ENCODE measurements around the gene MRPL41. TPM values are rescaled to one million over a fixed set of nuclear protein-coding genes. Genes with fewer than 3 reads are reported as not detected.

Gene MRPL41
- total and polyA plus RNA-seq, 2 of the 13 experiments (the other 11 are each of a cell fraction or from before 2014, with no cell fraction given), result 20.9 to 54.0 TPM

GRCh38 chr9:137552022-137552768, 516 bp downstream of the MRPL41 start (continued):
- TF ChIP-seq ZFYVE20 (CRISPR knock-in tag; IDR thresholded peaks at IDR 0.05; ENCODE audit: borderline replicate concordance, low read depth), result no peak
- no peak for TF ChIP-seq POLR2AphosphoS5 (IDR thresholded peaks at IDR 0.05; ENCODE audit: low read depth, low read length)
- no peak for TF ChIP-seq REL (CRISPR knock-in tag; conservative IDR thresholded peaks at IDR 0.05)
- TF ChIP-seq ZNF749 (CRISPR knock-in tag; IDR thresholded peaks at IDR 0.05; ENCODE audit: borderline replicate concordance), result no peak
- TF ChIP-seq EZH2 (conservative IDR thresholded peaks at IDR 0.05; ENCODE audit: low read depth, low read length), result no peak
- TF ChIP-seq RFX3 (CRISPR knock-in tag; IDR thresholded peaks at IDR 0.05), result no peak
- TF ChIP-seq AGO1 (IDR thresholded peaks at IDR 0.05; ENCODE audit: low read depth, low read length, poor library complexity, severe bottlenecking), result no peak
- TF ChIP-seq DZIP1 (CRISPR knock-in tag; IDR thresholded peaks at IDR 0.05), result no peak
- no peak for TF ChIP-seq ZNF512B (CRISPR knock-in tag; IDR thresholded peaks at IDR 0.05; ENCODE audit: borderline replicate concordance)
- TF ChIP-seq RFX5 (IDR thresholded peaks at IDR 0.05; ENCODE audit: low read depth, low read length), result no peak
- TF ChIP-seq ZNF7 (CRISPR knock-in tag; IDR thresholded peaks at IDR 0.05), result no peak
- no peak; a peak in 2 of 4 replicates for TF ChIP-seq POLR2A (IDR thresholded peaks at IDR 0.05; ENCODE audit: insufficient read depth in 1 of 2, low read depth in 2 of 2, low read length in 2 of 2)
- no peak for TF ChIP-seq KAT8 (CRISPR knock-in tag; IDR thresholded peaks at IDR 0.05)
- TF ChIP-seq TBL1XR1 (IDR thresholded peaks at IDR 0.05; ENCODE audit: borderline replicate concordance, low read length, partially characterized antibody), result no peak
- no peak for TF ChIP-seq ZNF18 (CRISPR knock-in tag; IDR thresholded peaks at IDR 0.05; ENCODE audit: insufficient replicate concordance)
- TF ChIP-seq ZNF224 (CRISPR knock-in tag; IDR thresholded peaks at IDR 0.05), result no peak
- TF ChIP-seq ARNT (IDR thresholded peaks at IDR 0.05), result no peak
- TF ChIP-seq ZNF24 (IDR thresholded peaks at IDR 0.05), result no peak
- no peak for TF ChIP-seq ZNF430 (CRISPR knock-in tag; IDR thresholded peaks at IDR 0.05)
- TF ChIP-seq RNF219 (CRISPR knock-in tag; IDR thresholded peaks at IDR 0.05), result no peak
- TF ChIP-seq ZMAT5 (CRISPR knock-in tag; IDR thresholded peaks at IDR 0.05; ENCODE audit: borderline replicate concordance, low read depth), result no peak

All from HepG2 (cell line).